ENCODE results near the gene JPT2.

The JPT2 gene

GRCh38 chr16:1740781-1741490 lies 62.9 kb downstream of the JPT2 start:
- no peak for DNase-seq

GRCh38 chr16:1741553-1742165 lies 63.6 kb downstream of the JPT2 start:
- DNase-seq, result no peak

GRCh38 chr16:1743376-1744337 lies 65.6 kb downstream of the JPT2 start:
- no peak for DNase-seq

- DNase-seq, result no peak
Measured at GRCh38 chr16:1744338-1744840, 66.3 kb downstream of the JPT2 start.

GRCh38 chr16:1745181-1745899 lies 67.3 kb downstream of the JPT2 start:
- no peak for DNase-seq

- DNase-seq, result no peak
Measured at GRCh38 chr16:1745900-1746692, 68.0 kb downstream of the JPT2 start.

- DNase-seq, result no peak
Measured at GRCh38 chr16:1746693-1747195, 68.7 kb downstream of the JPT2 start.

- DNase-seq, result no peak
Measured at GRCh38 chr16:1747934-1748333, 69.9 kb downstream of the JPT2 start.

- no peak for DNase-seq
Measured at GRCh38 chr16:1749152-1750117, 71.4 kb downstream of the JPT2 start.
